Ramos (cell line): Measurements from ENCODE around the gene LCAT.
"Not testable (repeated sequence)": the region's sequence is repeated elsewhere in the genome, so short reads cannot be mapped to it uniquely, and the experiment has no call there.

Source experiments
- in situ Hi-C: fragments of 300-500 bp; cut with MboI; formaldehyde crosslinking; loops from one replicate; pipeline ENCODE4 v1.14.3; 2022; ENCODE audit warnings: low sequenced_read_pairs; ENCODE audit not compliant: unreplicated experiment

Gene LCAT

GRCh38 chr16:67950335-67950843 is 6.5 kb upstream of the LCAT start:
- in situ Hi-C loops = no loop called here

GRCh38 chr16:67949645-67950044 is 5.7 kb upstream of the LCAT start:
- in situ Hi-C loops = no loop called here

GRCh38 chr16:67948015-67948414 is 4.1 kb upstream of the LCAT start:
- in situ Hi-C loops = no loop called here

- in situ Hi-C loops = no loop called here
Observed at GRCh38 chr16:67946966-67947558, 3.1 kb upstream of the LCAT start.

GRCh38 chr16:67946128-67946569 is 2.2 kb upstream of the LCAT start:
- in situ Hi-C loops = no loop called here

DNA sequence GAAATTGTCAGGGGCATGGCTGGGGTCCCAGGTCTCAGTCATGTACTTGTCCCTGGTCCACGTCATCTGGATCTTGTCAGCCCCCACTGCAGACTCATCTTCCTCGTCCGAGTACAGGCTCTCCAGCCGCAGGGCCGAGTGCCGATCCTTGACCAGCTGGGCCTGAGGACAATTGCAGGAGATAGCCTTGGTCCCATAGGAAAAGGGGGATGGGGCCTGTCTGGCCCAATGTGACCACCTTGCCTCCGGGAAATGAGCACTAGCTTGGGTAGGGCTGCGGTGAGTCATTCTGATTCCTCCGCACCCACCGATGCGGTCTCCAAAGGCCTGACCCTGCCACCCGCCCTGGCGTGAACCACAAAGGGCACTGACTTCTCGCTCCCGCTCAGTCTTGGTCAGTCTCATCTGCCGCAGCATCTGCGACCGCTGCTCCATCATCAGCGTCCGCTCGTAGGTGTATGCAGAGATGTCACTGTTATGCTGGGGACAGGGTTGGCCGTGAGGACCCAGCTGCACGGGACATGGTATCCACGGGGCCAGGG is 1.5 kb upstream of the LCAT start:
- in situ Hi-C loops = no loop called here

DNA sequence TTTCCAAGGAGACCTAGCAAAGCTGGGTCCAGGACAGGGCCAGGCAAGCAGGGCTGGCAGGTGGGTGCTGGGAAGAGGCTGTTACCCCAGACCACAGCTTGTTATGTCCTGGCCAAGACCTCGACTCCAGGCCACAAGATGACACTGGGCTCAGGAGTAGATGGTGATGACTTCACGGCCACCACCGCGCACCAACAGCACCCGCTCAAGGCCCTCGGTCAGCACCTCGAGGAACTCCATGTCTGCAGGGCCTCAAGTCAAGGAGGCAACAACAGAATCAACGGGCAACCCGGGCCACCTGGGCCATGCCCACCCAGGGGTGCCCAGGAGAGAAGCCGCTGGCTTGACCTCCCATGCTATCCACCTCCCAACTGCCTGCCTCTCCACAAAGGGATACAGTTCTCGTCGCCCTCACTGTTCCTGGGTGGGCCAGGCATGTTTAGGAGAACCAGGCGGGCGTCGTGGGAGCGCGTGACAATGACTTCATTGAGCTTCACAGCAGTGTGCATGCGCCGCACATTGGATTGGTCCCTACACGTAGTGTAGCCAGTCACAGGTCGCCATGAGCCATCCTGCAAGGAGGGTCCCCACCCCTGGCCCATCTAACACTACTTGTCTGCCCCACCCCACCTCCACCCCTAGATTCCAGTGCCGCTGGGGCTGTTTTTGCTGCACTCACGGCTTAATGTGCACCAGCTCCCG is 921 bp upstream of the LCAT start:
- in situ Hi-C loops = no loop called here

DNA sequence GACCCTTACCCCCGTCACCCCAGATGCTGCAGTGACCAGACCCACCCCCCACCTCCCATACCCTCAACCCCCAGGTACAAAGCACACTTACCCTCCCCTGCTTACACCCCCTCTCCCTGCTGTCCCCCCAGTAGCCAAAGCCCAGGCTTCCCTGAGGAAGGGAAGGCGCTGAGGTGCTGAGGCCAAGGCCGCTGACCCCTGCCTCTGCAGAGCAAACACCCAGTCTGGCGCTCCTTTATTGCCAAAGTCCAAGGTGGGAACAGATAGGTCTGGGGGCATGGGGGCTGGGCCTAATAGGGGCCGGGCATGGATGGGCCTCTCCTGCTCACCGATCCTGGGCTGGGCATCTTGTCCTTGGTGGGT is 683 bp downstream of the LCAT start:
- in situ Hi-C loops = no loop called here

DNA sequence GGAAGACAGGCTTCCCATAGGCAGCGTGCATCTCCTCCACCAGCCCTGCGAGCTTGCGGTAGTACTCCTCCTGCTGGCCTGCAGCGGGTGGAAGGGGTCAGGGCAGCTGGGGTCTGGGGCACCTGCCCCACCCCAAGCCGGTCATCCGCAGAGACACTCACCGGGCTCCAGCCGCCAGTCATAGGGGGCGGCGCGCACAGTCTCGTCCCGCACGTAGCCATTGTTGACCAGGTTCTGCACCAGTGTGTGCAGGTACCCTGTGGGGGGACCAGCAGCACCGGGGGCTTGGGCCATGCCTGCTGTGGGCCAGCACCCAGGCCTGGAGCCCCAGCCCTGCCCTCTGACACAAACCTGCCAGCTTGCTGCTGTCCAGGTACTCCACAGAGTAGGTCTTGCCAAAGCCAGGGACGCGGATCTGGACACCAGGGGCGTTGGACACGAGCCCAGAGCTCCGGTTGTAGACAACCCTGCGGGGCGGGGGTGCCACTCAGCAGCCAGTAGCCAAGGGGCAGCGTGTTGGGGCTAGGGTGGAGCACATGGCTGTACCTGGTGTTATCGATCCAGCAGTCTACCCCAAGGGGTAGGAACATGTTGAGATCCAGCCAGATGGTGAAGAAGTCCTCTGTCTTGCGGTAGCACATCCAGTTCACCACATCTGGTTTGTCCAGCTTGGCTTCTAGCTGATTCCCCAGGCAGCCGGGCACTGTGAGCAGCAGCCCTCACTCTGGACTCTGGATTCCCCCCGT is 1.2 kb downstream of the LCAT start:
- in situ Hi-C loops = no loop called here

DNA sequence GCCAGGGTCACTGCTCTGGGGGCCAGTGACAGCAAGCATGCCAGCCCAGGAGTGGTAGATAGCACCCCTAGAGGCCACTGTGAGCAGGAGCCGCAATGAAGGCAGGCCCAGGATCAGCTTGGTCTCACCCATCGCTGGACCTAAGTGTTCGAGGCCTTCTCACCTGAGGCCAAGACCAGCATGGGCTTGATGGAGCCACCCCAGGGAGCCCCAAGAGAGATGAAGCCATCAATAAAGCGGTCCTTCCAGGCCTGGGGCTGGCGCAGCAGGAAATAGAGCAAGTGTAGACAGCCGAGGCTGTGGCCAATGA is 1.8 kb downstream of the LCAT start:
- in situ Hi-C loops = no loop called here

- in situ Hi-C loops = no loop called here
Observed at GRCh38 chr16:67941469-67942199, 2.3 kb downstream of the LCAT start.

- in situ Hi-C loops = no loop called here
Observed at GRCh38 chr16:67940446-67941089, 3.4 kb downstream of the LCAT start.

- in situ Hi-C loops = no loop called here
Observed at GRCh38 chr16:67939507-67940445, 4.1 kb downstream of the LCAT start.

GRCh38 chr16:67937713-67938112 is 6.2 kb downstream of the LCAT start:
- in situ Hi-C loops = not testable (repeated sequence)

DNA sequence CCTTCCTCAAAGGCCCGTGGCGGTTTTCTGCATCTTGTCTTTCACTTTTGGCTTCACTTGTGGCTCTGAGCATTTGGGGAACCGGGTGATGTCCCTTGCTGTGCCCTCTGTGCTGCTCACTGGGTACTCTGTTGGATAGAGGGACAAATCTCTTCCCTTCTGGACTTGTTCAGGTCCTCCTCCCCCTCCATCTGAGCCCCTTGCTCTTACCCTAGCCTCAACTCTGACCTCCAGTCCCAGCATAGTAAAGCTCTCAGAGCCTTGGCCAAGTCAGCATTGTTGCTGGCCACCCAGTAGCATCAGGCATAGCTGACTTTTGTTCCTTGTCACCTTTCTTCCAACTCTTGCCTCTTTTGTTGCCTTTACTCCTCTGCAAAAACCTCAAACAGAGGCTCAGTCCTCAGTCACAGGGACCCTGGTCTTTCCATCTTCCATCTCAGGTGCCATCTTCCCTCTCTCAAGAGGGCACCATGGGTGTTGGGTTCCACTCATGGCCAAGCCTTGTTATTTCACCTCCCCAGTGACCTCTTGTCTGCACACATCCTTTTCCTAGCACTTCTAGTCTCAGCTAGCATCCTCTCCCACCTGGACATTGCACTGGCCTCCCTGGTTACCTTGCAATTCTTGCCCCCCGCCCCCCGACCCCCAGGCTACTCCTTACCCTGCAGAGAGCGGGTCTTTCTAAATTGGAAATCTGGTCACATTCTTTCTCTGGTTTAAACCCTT is 6.9 kb downstream of the LCAT start:
- in situ Hi-C loops = no loop called here

- in situ Hi-C loops = no loop called here
Observed at GRCh38 chr16:67936124-67936879, 7.6 kb downstream of the LCAT start, which contains the start of gene PSMB10. Gene PSMB10 (minus strand): TSS chr16:67936850. CDS start chr16:67936749, 101 bp downstream.

- in situ Hi-C loops = no loop called here
Observed at GRCh38 chr16:67935402-67936123, 8.4 kb downstream of the LCAT start.
